ENCODE measurements around the gene ATP6V0A1. TPM values are rescaled to one million over a fixed set of nuclear protein-coding genes. Genes with fewer than 3 reads are reported as not detected.
"Not testable (repeated sequence)": the region's sequence is repeated elsewhere in the genome, so short reads cannot be mapped to it uniquely, and the experiment has no call there.

ATP6V0A1 gene
- total RNA-seq, 2 donors from 2014 or later, result 63.2 to 95.6 TPM

DNA sequence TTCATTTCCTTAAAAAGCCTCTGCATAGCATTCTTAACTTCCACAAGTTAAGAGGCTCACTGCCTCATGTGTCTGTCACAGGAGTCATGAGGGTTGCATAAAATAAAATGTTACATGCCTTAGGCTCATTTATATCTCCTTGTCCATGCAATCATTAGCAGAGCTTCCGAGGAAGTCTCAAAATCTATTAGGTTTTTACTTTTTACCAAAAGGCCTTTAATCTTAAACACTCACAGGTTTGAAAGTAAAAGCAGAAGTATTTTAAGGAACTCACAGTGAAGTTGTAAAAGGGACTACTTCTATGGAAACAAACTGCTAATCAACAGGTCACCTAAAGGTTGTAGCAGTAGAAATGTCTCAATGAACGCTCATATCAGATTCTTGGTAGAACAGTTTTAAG, 5.2 kb upstream of the ATP6V0A1 start:
- DNase-seq (ENCODE audit: low spot score) (no peak), ATAC-seq (ENCODE audit: insufficient number of reproducible peaks, low FRiP score, low read depth) (no peak)
- Histone ChIP-seq H3K36me3 (no peaks in the 10 kb centered on the region), H3K27ac (peak overlapping the region; percentile 11 to 40), H3K27me3 (replicated peaks; ENCODE audit: insufficient read depth) (no peaks in the 10 kb centered on the region), H3K4me1 (ENCODE audit: control insufficient read depth in 1 of 2, low read depth in 2 of 2) (peaks cover 9 to 16% of the 10 kb centered on the region in 2 donors), H3K4me3 (no peak overlapping the region), H3K9me3 (no peaks in the 10 kb centered on the region)
- TF ChIP-seq, protein P1, sequence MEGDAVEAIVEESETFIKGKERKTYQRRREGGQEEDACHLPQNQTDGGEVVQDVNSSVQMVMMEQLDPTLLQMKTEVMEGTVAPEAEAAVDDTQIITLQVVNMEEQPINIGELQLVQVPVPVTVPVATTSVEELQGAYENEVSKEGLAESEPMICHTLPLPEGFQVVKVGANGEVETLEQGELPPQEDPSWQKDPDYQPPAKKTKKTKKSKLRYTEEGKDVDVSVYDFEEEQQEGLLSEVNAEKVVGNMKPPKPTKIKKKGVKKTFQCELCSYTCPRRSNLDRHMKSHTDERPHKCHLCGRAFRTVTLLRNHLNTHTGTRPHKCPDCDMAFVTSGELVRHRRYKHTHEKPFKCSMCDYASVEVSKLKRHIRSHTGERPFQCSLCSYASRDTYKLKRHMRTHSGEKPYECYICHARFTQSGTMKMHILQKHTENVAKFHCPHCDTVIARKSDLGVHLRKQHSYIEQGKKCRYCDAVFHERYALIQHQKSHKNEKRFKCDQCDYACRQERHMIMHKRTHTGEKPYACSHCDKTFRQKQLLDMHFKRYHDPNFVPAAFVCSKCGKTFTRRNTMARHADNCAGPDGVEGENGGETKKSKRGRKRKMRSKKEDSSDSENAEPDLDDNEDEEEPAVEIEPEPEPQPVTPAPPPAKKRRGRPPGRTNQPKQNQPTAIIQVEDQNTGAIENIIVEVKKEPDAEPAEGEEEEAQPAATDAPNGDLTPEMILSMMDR (IDR thresholded peaks at IDR 0.05), result no peak

DNA sequence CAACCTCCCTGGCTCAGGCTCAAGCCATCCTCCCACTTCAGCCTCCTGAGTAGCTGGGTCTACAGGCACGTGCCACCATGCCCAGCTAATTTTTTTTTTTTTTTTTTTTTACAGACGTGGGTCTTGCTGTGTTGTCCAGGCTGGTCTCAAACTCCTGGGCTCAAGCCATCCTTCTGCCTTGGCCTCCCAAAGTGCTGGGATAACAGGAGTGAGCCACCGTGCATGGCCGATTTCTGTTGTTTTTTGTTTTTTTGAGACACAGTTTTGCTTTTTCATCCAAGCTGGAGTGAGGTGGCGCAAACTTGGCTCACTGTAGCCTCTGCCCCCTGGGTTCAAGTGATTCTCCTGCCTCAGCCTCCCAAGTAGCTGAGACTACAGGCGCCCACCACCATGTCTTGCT, 3.7 kb upstream of the ATP6V0A1 start:
- DNase-seq (ENCODE audit: low spot score); ATAC-seq (ENCODE audit: insufficient number of reproducible peaks, low FRiP score, low read depth); H3K36me3 ChIP-seq; H3K9me3 ChIP-seq; H3K4me3 ChIP-seq; H3K27ac ChIP-seq; H3K27me3 ChIP-seq (replicated peaks; ENCODE audit: insufficient read depth): not testable (repeated sequence)
- H3K4me1 ChIP-seq (ENCODE audit: control insufficient read depth in 1 of 2, low read depth in 2 of 2), result peaks cover 11 to 18% of the 10 kb centered on the region in 2 donors

DNA sequence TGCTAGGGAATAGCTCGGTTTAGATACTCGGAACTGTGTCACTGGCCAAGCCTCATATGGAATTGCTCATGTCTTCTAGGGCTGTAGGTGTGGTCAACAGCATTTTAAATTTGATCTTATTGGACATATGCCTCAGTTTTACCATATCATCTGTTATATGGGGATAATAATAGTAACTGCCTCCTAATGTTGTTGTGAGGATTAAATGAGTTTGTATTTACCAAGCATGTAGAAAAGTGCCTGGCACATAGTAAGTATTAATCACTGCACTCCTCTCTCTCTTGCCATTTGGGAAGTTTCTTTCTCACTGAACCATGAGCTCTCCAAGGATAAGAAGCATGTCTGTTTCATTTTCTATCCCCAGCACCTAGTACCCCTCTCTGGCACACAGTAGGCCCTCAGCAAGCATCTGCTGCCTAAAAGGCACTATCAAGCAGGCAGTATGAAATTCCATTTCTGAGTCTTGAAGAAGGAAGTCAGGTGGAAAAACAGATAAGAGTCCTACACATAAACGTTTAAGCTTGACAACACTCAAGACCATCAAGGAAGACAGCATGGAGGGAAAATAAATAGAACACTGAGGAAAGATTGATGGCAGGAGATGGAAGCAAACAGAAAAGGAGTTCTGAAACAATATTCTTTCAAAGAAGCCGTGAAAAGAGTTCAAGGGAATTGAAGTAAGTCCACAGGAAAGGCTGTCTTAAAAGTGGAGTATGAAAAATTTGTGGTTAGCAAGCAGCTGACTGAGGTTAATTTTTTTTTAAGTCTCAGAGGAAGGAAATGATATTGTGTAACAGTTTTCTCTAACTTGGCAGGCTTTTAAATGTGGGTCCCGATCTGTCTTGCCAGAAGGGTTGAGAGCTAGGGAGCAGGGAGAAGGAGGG, 2.2 kb upstream of the ATP6V0A1 start:
- Histone ChIP-seq H3K4me1 (ENCODE audit: control insufficient read depth in 1 of 2, low read depth in 2 of 2) (peaks cover 21% of the 10 kb centered on the region in 2 donors), H3K36me3 (no peaks in the 10 kb centered on the region), H3K9me3 (no peaks in the 10 kb centered on the region), H3K4me3 (peak overlapping the region; percentile 28), H3K27me3 (replicated peaks; ENCODE audit: insufficient read depth) (no peaks in the 10 kb centered on the region), H3K27ac (peak overlapping the region; percentile 23 to 97)
- ATAC-seq (ENCODE audit: insufficient number of reproducible peaks, low FRiP score, low read depth), result no peak
- TF ChIP-seq, protein P1 (IDR thresholded peaks at IDR 0.05), result no peak
- no peak for DNase-seq (ENCODE audit: low spot score)

DNA sequence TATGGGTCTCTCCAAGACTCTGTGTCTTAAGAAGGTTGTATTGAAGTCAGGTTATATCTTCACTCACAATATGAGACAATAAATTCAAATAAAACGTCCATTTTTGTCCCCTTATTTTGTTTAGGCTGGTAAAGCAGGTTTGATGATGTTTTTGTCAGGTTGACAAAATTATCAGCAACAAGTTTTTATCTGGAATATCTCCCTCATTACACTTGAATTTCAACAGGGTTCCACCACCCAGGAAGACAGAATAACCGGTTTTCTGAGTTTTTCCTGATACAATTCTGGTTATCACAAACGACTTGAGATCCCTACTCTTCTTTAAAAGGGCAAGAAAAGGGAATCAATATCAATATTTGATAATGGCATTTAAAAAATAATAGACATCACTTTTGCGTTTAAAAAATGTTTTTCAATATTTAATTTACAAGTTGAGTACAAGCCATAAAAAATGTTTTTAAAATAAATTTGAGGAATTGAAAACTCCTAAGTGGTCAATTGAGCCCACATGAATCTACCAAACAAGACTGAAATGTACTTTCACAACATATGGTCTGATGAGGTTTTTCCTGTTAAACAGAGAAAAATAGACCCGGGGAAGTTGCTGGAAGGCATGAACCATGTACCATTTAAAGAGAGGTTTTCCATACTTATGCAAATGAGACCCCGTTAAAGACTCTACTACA, 1.4 kb upstream of the ATP6V0A1 start:
- ATAC-seq (ENCODE audit: insufficient number of reproducible peaks, low FRiP score, low read depth) (no peak), DNase-seq (ENCODE audit: low spot score) (no peak)
- Histone ChIP-seq H3K27ac (peak overlapping the region; percentile 23 to 97), H3K36me3 (no peaks in the 10 kb centered on the region), H3K27me3 (replicated peaks; ENCODE audit: insufficient read depth) (no peaks in the 10 kb centered on the region), H3K4me3 (peak overlapping the region; percentile 97), H3K4me1 (ENCODE audit: control insufficient read depth in 1 of 2, low read depth in 2 of 2) (peaks cover 21% of the 10 kb centered on the region in 2 donors), H3K9me3 (no peaks in the 10 kb centered on the region)
- TF ChIP-seq, protein P1 (IDR thresholded peaks at IDR 0.05), result no peak

DNA sequence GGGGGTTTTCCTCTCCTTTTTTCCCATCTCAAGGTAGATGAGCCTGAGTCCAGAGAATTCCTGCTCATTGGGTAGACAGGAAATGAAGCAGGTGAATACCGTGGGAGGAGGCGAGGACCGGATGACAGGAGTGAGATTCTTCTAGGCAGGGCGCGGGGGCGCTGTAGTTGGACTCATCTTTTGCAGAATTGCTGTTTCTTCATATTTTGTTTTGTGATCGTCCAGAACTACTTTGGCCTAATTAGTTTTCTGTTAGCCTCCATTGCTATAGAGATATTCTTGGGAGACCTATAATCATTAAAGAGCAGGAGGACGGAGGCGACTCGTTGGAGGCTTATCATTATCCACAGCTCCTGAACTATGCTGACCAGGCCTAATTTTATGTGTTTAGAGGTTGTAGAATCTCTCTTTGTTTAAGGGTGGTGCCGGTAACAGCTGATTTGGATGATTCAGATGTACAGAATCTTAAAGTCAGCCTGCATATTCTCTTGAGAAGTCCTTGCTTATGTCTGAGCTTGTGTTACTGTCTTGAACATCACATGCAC, 650 bp downstream of the ATP6V0A1 start:
- peaks cover under 1% of the 10 kb centered on the region for H3K36me3 ChIP-seq
- H3K4me3 ChIP-seq, result peak overlapping the region; percentile 97
- H3K4me1 ChIP-seq (ENCODE audit: control insufficient read depth in 1 of 2, low read depth in 2 of 2), result peaks cover 14 to 21% of the 10 kb centered on the region in 2 donors
- H3K27me3 ChIP-seq (replicated peaks; ENCODE audit: insufficient read depth), result no peaks in the 10 kb centered on the region
- no peaks in the 10 kb centered on the region for H3K9me3 ChIP-seq
- H3K27ac ChIP-seq, result peak overlapping the region; percentile 88 to 97
- ATAC-seq (ENCODE audit: insufficient number of reproducible peaks, low FRiP score, low read depth) (no peak), DNase-seq (ENCODE audit: low spot score) (no peak)
- TF ChIP-seq, protein P1 (IDR thresholded peaks at IDR 0.05), result peak; percentile 13

All from thoracic aorta (tissue), 2 donors.